BJ (cell line): ENCODE measurements around the gene KCNG4. TPM values are rescaled to one million over a fixed set of nuclear protein-coding genes. Genes with fewer than 3 reads are reported as not detected.

ENCODE experiments used
- CTCF ChIA-PET: fragments of 350-600 bp; formaldehyde crosslinking; extraction: SDS; loops from one replicate; lab custom pipeline; 2021; ENCODE audit warnings: antibody characterized with exemption, inconsistent platforms; lab: Yijun Ruan, JAX
- POLR2A ChIA-PET: fragments of 300-600 bp; sonication (Branson Sonifier 250); formaldehyde crosslinking; extraction: SDS; loops from one replicate; lab custom pipeline; 2021; ENCODE audit warnings: antibody characterized with exemption; lab: Charles Lee
- DNase-seq: peaks from one replicate; pipeline ENCODE4 v3.0.0-alpha.2; 2011; ENCODE audit warnings: low read depth
- H3K27me3 ChIP-seq: 2 replicates; pipeline ENCODE4 v1.6.0; 2011; ENCODE audit warnings: low read length; ENCODE audit not compliant: control insufficient read depth, insufficient read depth
- H3K36me3 ChIP-seq: 2 replicates; pipeline ENCODE4 v1.5.1; 2011; ENCODE audit warnings: low read length; ENCODE audit not compliant: control insufficient read depth, insufficient read depth
- H3K4me3 ChIP-seq: 2 replicates; pipeline ENCODE4 v1.5.1; 2011; ENCODE audit warnings: low read depth, mild to moderate bottlenecking, control low read depth, low read length
- polyA plus RNA-seq: library from polyadenylated mRNA; depleted of rRNA; stranded (reverse); fragments of >200 nt; gene quantifications from 2 replicates; pipeline ENCODE4 v1.2.3, GENCODE V29; 2011
- TF ChIP-seq, protein P1 (sequence below): IDR thresholded peaks from 2 replicates; pipeline ENCODE4 v1.5.1; 2011; ENCODE audit warnings: low read depth, mild to moderate bottlenecking, control low read depth, inconsistent platforms, low read length, moderate library complexity; ENCODE audit not compliant: insufficient read depth

KCNG4 gene
- polyA plus RNA-seq, 1 experiment = not detected

- TF ChIP-seq, protein P1, sequence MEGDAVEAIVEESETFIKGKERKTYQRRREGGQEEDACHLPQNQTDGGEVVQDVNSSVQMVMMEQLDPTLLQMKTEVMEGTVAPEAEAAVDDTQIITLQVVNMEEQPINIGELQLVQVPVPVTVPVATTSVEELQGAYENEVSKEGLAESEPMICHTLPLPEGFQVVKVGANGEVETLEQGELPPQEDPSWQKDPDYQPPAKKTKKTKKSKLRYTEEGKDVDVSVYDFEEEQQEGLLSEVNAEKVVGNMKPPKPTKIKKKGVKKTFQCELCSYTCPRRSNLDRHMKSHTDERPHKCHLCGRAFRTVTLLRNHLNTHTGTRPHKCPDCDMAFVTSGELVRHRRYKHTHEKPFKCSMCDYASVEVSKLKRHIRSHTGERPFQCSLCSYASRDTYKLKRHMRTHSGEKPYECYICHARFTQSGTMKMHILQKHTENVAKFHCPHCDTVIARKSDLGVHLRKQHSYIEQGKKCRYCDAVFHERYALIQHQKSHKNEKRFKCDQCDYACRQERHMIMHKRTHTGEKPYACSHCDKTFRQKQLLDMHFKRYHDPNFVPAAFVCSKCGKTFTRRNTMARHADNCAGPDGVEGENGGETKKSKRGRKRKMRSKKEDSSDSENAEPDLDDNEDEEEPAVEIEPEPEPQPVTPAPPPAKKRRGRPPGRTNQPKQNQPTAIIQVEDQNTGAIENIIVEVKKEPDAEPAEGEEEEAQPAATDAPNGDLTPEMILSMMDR = 0 out of 2 replicates have a peak, but pooled peaks have one; percentile 7
- Histone ChIP-seq H3K4me3 (no peak overlapping the region), H3K27me3 (no peaks in the 10 kb centered on the region), H3K36me3 (peaks cover 37% of the 10 kb centered on the region)
- POLR2A ChIA-PET = no interaction called here
- CTCF ChIA-PET = interaction anchor here (1.4 to 1.5 kb wide), 2 partner anchors 14 to 99 kb away, joined by 3 to 4 read pairs; no protein-coding TSS in a partner anchor
- DNase-seq = no peak
Measured at GRCh38 chr16:84183911-84184591, 55.8 kb downstream of the KCNG4 start.

- Histone ChIP-seq H3K36me3 (peaks cover 39% of the 10 kb centered on the region), H3K27me3 (no peaks in the 10 kb centered on the region), H3K4me3 (no peak overlapping the region)
- TF ChIP-seq, protein P1 = no peak
- CTCF ChIA-PET = interaction anchor here (1.4 to 1.5 kb wide), 2 partner anchors 13 to 99 kb away, joined by 3 to 4 read pairs; no protein-coding TSS in a partner anchor
- POLR2A ChIA-PET = no interaction called here
- DNase-seq = no peak
Measured at GRCh38 chr16:84183572-84183875, 56.3 kb downstream of the KCNG4 start.

DNA sequence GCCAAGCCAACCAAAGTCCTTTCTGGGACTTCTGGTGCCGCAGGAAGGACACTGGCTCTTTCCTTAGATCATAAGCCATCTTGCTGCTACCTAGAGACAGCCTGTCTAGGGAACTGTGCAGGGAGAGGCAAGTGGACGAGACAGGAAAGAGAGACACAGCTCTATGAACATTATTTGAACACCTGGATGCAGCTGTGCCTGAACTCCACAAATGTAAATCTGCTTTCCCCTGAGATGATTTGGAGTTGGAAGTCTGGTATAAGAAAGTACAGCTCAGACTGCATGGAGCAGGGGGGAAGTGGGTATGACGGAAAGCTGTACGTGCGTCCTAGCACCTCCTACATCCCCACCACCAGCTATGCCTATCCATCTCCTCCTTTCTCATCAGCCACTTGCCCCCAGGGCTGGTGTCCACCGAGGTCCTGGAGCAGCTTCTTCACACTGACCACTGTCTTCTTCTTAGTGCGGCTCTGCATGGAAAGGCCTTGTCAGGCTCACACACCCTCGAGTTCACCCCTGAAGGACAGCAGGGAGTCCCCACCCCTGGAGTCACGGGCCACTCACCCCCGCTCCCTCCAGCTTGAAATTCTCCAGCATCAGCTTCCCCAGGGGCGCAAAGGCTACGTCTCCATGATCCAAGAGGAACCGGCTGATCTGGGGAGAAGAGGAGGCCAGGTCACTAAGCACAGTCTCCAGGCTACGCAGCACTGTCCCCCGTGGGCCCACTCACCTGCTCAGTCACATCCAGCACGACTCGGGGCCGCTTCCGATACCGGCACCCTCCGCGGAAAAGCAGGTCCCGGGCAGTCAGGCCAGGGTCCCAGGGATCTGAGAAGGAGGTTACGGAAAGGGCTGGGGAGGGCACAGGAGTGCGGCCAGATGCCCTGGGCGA, 56.9 kb downstream of the KCNG4 start:
- ChIA-PET CTCF (interaction anchor here (1.4 to 1.5 kb wide), 2 partner anchors 13 to 98 kb away, joined by 3 to 4 read pairs; no protein-coding TSS in a partner anchor), POLR2A (no interaction called here)
- Histone ChIP-seq H3K36me3 (peaks cover 39% of the 10 kb centered on the region), H3K4me3 (no peak overlapping the region), H3K27me3 (no peaks in the 10 kb centered on the region)
- DNase-seq = no peak
- TF ChIP-seq, protein P1 = no peak

- DNase-seq = no peak
- TF ChIP-seq, protein P1 = no peak
- ChIA-PET CTCF (no interaction called here), POLR2A (no interaction called here)
- Histone ChIP-seq H3K27me3 (no peaks in the 10 kb centered on the region), H3K36me3 (peaks cover 39% of the 10 kb centered on the region), H3K4me3 (no peak overlapping the region)
Measured at GRCh38 chr16:84182104-84182503, 57.7 kb downstream of the KCNG4 start.
